ENCODE results near the gene PDLIM4.
A peak's percentile ranks its signal among the peaks of the same experiment; 100 is the strongest.

PDLIM4 gene

DNA sequence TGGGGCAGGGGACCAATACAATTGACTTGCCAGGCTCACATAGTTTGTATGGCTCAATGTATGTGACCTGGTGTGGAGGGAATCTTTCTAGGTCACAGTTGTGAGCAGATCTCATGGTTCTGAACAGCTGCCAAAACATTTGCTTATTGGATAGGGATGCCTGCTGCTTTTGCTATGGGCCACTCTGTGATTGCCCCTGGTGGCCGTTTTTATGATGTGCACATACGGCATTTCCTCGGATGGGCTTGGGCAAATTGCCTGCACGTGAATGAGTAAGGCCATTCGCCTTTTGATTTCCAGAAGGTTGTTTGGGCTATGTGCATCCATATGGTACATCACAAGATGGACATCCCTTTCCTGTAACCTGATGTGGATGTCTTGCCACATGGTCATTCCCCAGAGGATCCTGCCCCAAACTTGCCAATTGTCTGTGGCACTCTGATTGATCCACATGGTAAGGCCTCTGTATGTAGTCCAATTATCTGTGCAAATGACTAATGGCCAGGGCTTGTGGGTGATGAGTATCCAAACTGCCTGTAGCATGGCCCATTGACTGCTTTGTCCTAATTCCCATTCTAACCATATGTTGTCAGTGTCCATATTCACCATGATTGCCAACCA lies 26.0 kb downstream of the PDLIM4 start:
- DNase-seq (ENCODE audit: low read depth) = no peak

DNA sequence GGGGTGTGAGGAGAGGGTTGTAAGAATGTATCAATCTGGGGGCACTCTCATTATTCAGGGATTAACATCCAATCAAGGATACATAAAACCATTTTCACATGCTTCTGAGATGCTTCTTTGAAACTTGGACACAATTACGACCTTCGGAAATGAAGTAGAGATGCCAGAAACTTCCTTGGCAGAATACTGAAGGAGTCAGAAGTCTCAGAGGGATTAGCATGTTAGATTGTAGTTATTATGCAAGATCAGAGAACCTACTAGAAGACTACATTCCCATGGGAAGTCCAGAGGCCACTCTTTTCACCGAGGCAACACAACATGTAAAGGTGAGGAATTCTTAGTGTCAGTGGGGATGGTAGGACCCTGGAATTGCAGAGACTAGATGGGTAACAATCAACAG lies 31.6 kb downstream of the PDLIM4 start:
- no peak for DNase-seq (ENCODE audit: low read depth)

DNA sequence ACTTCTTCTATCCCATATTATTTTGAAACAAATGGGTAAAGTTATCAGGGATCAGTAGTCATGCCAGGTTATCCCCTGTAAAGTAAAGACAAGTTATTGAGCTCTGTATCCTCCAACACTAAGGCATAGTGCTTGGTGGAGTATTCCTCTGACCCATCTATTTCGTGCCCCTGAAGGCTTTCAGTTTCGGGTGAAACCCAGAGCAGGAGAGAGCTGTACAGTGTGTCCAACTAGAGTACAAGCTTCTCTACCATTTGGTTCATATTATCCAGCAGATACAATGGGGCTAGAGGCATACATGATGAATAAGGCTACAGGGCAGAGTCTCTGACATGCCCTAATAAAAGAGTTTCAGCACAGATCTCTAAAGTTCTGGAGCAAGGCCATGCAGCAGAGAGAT lies 33.5 kb downstream of the PDLIM4 start:
- no peak for DNase-seq (ENCODE audit: low read depth)

DNA sequence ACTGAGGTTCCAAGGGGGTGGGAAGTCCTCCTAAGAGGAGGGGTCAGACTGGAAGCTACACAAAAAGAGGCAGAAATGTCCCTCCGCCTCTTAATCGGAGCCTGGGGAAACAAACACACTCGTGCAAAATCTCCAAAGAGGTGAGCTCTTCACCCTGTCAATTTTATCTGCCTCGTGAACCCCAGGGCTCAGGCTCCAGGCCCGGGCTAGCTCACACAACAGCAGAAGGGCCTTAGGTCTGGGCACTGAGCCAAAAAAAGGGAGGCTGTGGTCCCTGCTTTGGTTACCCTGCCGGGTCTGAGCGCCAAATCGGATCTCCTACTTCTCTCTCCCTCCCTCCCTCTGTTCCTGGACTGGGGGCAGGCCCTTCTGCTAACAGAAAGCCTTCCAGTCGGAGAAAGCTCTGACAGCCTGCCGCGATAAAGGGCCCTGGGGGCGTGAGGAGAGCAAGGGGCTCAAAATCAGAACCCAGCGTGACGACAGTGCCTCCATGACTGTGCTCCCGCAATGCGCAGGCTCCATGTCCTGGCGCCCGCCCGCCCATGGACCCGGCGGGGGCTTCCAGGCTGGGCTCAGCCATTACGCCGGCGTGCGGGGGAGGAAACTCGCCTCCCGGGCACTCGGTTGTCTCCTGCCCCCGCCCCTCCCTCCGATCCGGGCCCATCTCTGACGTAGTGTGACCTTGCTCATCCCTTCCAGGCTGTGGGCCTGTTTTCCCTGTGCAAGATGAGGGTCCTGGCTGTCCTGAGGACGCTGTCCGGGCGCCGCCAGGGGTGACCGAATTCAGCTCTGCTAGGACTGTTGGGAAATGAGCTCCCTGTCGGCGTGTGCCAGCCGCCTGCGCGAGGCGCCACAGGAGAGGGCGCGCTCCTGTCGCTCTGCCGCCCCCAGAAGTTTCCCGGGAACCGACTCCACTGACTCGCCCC lies 35.8 kb downstream of the PDLIM4 start:
- peak; percentile 74 for DNase-seq (ENCODE audit: low read depth)

DNA sequence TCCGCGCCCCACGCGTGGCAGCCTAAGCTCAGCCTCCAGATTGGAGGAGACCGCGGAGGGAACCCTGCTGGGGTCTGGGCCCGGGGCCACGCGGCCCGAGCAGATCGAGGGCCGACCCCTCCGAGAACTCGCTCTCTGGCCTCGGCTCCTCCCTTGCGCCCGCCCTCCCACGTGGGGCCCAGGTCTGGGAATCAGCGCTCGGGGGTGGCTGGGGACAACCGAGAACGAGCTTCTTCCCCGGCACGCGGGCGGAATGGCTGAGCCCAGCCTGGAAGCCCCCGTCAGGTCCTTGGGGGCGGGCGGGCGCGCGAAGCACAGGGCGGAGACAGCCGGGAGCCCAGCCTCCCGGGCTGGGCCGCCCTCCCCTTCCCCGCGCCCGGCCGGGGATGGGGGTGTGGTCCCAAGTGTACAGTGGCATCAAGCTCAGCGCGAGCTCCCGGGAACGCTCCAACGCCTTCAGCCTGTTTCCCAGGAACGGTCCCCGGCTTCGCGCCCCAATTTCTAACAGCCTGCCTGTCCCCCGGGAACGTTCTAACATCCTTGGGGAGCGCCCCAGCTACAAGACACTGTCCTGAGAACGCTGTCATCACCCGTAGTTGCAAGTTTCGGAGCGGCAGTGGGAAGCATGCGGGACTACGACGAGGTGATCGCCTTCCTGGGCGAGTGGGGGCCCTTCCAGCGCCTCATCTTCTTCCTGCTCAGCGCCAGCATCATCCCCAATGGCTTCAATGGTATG lies 36.7 kb downstream of the PDLIM4 start, which contains the start of gene SLC22A4:
SLC22A4 (plus strand) TSS at position 403 of the 736 bp plus-strand sequence; CDS start at position 626, 223 bp downstream.
- peak; percentile 80 for DNase-seq (ENCODE audit: low read depth)

DNA sequence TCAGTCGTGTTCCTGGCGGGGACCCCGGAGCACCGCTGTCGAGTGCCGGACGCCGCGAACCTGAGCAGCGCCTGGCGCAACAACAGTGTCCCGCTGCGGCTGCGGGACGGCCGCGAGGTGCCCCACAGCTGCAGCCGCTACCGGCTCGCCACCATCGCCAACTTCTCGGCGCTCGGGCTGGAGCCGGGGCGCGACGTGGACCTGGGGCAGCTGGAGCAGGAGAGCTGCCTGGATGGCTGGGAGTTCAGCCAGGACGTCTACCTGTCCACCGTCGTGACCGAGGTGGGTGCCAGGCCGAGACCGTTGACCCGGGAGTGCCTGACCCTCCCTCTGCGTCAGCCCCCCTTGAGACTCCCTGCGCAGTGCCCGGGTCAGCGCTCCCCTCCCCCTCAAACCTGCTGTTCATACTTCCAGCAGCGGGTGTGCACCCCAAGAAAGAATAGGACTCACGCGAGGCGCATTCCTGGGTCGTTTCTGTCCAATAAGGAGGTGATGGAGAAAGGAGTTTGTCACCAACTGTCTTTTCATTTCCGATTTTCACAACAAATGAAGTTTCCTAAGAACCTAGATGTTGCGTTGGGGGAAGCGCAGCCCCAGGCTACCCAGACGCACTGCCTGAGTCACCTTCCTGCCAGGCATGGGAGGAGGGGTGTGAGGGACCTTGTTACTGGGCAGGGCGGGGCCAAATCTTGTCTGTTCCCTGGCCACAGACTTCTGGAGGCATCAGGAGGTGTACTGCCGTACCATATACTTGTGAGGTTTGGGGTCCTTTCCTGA lies 37.4 kb downstream of the PDLIM4 start:
- DNase-seq (ENCODE audit: low read depth) = peak; percentile 71

DNA sequence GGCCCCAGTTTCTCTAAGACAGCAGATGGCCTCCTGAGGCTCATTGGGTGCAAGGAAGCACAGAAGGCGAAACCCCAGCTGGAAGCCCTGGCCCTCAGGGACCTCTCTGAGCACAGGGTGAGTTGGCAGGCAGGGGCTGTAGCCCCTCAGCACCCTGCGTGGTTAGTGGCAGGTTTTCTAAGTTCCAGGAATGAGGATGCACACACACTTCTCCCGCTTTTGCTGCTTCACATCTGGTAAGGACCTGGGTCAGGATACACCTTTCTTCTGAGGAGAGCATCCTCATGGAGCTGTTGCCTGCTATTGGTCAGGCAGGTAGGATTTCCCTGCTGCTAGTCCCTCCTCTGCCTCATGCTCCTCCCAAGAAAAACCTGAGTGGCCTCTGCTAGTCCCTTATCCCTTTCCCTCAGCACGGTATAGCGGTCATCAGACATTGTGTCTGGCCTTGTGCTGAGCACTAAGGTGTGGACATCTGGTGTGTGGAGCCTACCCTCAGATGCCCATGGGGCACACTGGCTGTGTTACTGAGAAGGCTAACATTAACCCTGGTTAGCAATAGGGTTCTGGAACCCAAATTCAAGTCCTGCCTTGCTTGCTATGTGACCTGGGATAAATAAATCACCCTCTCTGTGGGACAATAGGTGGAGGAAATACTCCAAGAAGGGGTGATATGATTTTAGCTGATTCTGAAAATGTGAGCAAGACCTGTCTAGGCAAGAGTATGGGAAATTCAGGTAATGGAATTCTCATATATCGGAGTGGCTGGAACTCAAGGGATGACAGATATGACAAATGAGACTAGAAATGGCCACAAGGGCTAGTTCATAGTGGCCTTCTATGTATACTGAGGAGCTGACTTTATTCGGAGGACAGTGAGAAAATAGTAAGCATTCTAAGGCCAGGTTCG lies 38.3 kb downstream of the PDLIM4 start:
- no peak for DNase-seq (ENCODE audit: low read depth)

DNA sequence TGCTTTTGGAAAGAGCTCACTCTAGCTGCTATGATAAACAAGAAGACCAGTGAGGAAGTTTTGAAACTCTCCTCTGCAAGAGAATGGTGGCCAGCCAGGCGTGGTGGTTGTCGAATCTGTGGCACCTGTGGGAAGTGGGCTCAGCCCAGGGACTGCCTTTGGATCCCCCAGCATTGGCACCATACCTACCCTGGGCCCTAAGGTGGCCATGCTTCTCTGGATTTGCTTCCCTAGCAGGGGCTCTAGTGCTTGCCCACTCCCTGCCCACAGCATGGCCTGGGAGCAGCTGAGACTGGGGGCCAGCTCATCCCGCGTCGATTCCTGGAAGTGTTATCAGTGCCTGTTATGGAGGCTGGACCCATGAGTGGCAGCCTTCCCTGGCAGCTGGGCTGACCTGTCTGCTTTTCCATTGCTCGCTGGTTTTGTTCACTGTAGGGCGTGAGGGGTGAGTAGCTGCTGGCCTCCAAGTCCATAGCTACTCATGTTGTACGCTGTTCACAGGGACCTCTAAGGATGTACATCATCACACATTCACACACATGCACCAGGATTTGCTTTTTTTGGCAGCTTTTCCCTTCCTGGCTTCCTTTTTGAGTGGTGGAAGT lies 39.0 kb downstream of the PDLIM4 start:
- DNase-seq (ENCODE audit: low read depth) = no peak

DNA sequence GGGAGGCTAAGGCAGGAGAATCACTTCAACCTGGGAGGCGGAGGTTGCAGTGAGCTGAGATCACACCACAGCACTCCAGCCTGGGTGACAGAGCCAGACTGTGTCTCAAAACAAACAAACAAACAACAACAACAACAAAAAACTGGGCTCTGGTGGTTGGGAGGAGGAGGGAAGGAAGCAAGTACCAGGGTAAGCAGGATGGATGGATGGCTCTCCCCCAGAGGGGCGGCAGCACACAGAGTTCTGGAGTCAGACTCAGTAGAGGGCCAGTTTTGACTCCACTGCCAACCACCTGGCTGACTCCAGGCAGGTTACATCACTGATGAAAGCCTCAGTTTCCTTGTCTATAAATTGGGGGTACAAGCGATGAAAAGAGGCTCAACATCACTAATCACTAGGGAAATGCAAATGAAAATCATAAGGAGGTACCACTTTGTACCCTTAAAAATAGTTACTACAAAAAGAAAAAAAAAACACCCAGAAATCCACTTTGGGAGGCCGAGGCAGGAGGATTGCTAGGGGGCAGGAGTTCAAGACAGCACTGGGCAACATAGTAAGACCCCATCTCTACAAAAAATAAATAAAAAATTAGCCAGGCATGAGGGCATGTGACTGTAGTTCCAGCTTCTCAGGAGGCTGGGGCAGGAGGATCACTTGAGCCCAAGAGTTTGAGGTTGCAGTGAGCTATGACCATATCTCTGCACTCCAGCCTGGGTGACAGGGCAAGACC lies 39.9 kb downstream of the PDLIM4 start:
- no peak for DNase-seq (ENCODE audit: low read depth)

DNA sequence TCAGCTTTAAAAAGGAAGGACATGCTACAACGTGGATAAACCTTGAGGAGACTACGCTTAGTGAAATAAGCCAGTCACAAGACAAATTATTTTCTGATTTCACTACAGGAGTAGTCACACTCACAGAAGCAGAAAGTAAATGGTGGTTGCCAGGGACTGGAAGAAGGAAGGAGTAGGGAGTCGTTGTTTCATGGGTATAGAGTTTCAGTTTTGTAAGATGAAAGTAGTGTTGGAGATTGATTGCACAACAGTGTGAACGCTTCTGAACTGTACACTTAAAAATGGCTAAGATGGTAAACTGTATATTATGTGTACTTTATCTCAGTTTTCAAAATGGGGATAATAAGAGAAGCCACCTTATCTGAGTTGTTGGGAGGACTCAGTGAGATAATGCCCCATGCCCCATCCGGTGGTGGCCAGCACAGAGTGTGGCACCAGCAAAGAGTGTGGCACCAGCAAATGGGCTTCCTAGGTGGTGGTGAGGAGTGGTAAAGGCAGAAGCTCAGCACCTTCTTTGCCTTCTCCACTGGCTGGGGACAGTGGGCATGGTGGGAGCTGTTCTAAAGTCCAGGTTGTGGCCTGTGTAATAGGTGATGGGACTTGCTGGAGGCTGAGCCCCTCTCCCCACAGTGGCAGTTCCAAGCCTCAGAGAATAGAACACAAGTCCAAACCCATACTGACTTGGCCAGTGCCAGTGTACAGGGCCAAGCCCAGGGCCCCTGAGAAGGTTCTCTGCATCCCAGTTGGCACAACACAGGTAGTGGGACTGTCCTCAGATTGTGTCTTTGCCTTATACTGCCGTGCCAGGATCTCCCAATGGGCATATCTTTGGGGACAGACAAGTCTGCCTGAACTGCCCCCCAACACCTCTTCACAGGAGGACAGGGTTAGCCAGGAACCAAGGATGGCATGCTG lies 41.1 kb downstream of the PDLIM4 start:
- DNase-seq (ENCODE audit: low read depth) = no peak

DNA sequence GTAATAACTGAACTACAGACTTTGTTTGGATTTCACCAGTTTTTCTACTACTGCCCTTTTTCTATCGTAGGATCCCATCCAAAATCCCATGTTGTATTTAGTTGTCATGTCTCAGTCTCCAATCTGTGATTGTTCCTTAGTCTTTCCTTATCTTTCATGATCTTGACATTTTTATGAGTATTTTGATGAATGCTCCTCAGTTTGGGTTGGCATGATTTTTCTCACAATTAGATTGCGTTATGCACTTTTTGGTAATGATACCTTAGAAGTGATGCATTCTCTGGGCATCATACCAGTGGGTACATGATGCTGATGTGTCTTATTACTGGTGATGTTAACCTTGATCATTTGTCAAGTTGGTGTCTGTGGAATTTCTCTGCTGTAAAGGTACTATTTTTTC lies 42.4 kb downstream of the PDLIM4 start:
- no peak for DNase-seq (ENCODE audit: low read depth)

DNA sequence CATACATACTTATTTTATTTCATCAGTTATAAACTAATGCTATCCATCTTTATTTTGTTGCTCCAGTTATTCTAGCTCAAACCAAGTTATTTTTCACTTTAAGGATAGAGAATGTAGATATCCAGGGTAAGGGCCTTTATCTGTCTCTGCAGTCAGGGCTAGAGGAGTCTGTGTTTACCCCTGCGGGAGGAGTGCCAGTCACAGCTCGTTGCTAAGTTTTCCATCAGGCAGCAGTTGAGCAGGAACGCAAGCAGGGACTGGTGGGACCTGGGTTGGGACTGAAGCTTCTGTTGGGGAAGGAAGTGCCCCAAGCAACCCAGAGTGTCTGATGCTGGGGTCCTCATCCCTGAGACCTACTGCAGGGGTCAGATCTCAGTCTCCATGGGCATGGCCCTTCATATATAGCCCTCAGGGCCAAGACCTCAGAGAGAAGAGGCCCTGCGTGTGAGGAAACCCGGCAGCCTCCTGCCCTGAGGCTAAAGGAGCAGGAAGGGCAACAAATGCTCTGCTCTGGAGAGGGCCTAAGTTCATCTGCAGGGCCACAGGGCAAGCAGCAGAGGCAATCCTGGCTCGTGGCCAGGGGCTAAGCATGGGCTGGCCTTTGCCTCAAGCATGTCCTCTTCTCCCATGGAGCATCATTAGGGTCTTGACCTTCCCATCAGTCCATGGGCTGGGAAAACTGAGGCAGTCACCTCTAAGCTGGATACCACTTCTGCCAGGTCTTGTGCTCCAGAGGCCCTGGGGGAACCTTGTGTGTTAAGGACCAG lies 43.3 kb downstream of the PDLIM4 start:
- DNase-seq (ENCODE audit: low read depth) = no peak

DNA sequence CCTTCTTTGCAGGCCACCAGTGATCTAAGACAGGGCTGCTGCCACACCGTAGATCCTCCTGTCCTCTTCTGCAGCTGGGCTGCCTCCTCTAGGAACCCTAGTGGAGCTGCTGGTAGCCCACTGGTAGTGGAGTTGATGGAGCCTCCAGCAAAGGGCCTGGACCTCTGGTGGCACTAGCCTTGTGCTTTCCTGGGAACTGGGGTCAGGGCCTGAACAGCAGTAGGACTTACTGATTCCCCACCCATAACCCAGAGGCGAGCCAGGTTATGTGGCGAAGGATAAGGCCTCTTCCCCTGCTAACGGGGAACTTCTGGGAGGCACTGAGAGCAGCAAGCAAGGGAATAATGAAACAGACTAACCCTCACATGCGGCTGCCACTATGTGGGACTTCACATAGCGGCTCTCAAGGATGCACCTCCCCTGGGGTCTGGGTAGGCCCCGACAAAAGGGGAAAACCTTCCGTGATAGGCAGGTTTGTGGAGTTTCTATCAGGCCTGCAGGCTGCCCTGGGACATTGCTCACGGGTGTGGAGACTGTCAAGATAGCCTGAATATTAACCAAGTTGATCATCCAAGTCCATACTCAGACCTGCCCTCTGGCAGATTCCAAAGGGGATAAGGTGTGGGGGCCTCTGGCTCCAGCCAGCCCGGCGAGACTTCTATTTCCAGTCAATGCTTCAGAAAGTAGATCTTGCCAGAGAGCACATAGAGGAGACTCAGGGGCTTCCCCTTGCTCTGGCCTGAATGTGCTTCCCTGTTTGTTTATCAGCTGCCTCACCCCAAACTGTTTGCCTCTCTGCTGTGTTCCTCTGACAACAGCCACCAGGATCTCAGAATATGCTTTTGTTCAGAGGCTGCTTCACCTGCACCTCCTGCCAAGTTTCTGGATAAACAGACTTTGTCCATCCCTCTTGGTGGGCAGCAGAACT lies 44.1 kb downstream of the PDLIM4 start:
- no peak for DNase-seq (ENCODE audit: low read depth)

DNA sequence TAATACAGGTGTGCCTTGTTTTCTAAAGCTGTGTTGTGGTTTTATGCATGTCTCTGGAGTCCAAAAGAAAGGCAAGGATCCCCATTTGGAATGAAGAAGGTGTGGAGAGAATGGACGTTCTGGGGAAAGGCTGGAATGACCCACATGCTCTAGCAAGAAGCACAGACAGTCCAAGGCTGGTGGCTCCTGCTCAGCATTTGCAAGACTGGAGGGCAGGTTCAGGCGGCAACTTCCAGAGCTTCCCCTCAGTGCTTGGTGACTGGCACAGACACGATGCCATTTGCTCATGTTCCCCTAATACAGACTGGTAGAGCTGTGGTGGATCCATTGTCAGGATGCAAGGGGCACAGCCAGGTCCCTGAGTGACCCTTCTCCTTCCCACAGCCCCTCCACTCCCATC lies 44.9 kb downstream of the PDLIM4 start:
- no peak for DNase-seq (ENCODE audit: low read depth)

DNA sequence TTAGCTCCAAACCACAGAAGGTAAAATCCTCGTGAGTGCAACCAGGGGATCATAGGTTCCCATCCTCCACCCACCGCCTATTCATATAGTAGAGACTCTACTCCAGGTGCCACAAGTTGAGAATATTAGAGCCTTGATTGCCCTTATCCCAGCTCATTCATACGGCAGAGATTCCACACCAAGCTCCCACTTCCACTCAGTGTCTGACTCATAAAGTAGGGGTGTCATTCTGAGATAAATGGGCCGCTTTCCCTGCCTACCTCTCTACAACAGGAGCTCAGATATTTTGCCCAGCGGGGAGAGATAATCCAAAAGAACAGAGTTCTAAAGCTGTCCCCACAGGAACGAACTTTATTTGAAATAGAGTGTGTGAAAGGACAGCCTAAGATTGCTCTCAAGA lies 46.1 kb downstream of the PDLIM4 start:
- no peak for DNase-seq (ENCODE audit: low read depth)

DNA sequence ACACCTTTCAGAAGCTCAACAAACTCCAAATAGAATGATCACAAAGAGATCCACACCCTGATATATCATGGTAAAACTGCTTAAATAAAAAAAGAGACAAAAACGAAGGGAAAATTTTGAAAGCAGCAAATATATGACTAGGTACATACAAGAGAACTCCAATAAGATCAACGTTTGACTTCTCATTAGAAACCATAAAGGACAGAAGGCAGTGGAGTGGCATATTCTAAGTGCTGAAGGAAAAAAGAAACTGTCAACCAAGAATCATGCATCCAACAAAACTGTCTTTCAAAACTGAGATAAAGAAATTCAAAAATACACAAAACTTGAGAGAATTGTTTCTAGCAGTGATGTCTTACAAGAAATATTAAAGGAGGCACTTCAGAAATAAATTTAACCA lies 47.9 kb downstream of the PDLIM4 start:
- DNase-seq (ENCODE audit: low read depth) = no peak

DNA sequence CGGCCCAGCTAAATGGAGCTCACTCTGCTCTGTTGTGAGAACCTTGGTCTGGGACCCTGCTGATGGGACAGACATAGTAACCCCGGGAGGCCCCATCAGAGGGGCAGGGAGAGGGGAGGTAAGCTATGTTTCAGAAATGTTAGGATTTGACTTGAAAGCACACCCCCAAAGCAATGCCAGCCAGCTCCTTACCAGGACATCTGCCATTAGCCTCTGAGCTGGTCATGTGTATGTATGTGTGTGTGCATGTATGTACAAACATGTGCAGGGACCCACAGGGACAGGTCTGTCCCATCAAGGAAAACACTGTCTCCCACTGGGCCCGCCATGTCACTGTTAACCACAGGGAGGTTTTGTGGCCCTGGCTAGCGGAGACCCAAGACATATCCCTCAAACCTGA lies 51.2 kb downstream of the PDLIM4 start:
- DNase-seq (ENCODE audit: low read depth) = no peak
